Activated naive CD4-positive, alpha-beta T cell treated with anti-CD3 and anti-CD28 coated beads, Interleukin-2, amount 50 U/mL, for 72 hours (primary cell): ENCODE measurements around the gene MADCAM1. TPM values are rescaled to one million over a fixed set of nuclear protein-coding genes. Genes with fewer than 3 reads are reported as not detected.

Source experiments
- ATAC-seq, 2 donors: fragments of 150-1000 bp; cut with Tn5 transposase; 2 replicates each; pipeline ENCODE4 v1.10.0; 2021; ENCODE audit warnings: mild to moderate bottlenecking in 2 of 2, moderate library complexity in 2 of 2
- DNase-seq, 2 donors: peaks; one replicate each; pipeline ENCODE4 v3.0.0; 2021 to 2022; ENCODE audit warnings: low spot score in 2 of 2
- H3K27ac Mint-ChIP-seq, 2 donors: one replicate each; pipeline ENCODE4 v1.8.0; 2022; ENCODE audit warnings: mild to moderate bottlenecking in 2 of 2, mixed read lengths in 2 of 2
- H3K36me3 Mint-ChIP-seq, 2 donors: one replicate each; pipeline ENCODE4 v1.8.0; 2022; ENCODE audit warnings: mixed read lengths in 2 of 2
- H3K9me3 Mint-ChIP-seq, 2 donors: one replicate each; pipeline ENCODE4 v1.8.0; 2022; ENCODE audit warnings: mixed read lengths in 2 of 2
- total RNA-seq, 2 donors: library from RNA; stranded (reverse); gene quantifications; one replicate each; pipeline ENCODE4 v1.2.3, GENCODE V29; 2022

Gene MADCAM1
- total RNA-seq, 2 donors from 2014 or later, result 0.25 to 0.47 TPM

DNA sequence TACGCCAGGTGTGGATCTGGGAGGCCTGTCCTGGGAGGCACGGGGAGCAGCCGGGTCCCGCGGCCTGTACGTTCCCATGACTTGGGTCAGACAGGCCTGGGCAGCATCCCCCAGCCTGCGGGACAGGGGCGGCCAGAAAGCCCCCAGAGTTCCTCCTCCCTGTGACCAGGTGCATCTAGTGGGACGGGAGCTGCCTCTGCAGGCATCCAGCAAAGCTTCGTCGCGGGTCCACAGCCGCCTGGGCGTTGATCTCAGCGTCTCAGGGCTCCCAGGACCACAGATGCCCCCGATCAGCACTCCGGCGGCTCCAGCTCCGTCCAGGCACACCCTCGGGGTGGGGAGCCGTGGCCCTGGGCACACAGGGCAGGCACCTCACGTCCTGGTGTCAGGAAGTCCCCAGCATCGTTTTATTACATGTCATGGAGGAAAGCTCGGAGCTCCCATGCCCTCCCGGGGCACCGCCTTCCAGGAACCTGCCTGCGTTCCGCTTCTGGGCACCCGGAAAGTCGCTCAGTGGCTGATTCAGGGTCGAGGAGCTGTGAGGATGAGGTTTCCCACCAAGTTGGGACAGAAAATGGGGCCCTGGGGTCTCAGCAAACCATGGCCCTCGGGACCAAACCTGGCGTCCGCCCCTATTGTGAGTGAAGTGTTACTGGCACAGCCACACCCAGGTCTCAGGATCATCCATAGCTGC, 46.0 kb downstream of the MADCAM1 start:
- ATAC-seq (no peak), DNase-seq (no peak)
- Mint-ChIP-seq H3K36me3 (peaks cover 0 to 5% of the 10 kb centered on the region in 2 donors), H3K27ac (peak overlapping the region in 1 of 2 donors; percentile 91), H3K9me3 (no peaks in the 10 kb centered on the region)

DNA sequence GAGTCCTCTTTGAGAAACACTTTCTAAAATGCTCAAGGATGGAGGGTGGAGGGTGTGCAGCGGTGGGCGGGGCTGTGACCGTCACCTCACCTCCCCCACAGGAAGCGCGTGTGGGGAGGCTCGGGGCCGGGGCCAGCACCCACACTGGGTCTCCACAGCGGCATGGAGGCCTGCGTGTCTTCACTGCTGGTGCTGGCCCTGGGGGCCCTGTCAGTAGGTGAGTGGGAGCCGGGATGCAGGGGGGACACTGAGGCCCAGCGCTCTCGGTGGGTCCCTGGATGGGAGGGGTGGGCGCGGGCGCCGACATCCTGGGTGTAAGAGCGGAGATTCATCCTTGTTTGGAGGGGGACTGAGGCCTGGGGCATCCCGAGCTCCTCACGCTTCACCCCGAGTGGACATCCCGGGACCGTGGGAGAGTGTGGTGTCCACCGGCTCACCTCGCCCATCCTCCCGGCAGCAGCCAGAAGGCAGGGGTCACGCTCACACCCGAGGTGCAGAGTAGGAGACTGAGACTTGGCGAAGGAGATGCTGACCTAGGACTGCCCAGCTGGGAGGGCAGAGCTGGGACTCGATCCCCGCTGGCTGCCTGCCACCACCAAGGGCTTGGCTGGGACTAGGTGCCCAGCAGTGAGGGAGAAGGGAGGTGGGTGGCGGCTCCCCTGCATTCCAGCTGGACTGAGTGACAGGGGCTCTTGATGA, 47.8 kb downstream of the MADCAM1 start, which contains the start of gene GZMM:
Gene GZMM (plus strand): TSS at position 144 of the 699 bp plus-strand sequence. CDS start 19 bp downstream, at position 163.
- DNase-seq (peak; percentile 68 to 77), ATAC-seq (peak; percentile 93 to 94)
- Mint-ChIP-seq H3K36me3 (peaks cover 0 to 5% of the 10 kb centered on the region in 2 donors), H3K27ac (peak within 1 kb of the TSS; percentile 91 to 96), H3K9me3 (no peaks in the 10 kb centered on the region)

DNA sequence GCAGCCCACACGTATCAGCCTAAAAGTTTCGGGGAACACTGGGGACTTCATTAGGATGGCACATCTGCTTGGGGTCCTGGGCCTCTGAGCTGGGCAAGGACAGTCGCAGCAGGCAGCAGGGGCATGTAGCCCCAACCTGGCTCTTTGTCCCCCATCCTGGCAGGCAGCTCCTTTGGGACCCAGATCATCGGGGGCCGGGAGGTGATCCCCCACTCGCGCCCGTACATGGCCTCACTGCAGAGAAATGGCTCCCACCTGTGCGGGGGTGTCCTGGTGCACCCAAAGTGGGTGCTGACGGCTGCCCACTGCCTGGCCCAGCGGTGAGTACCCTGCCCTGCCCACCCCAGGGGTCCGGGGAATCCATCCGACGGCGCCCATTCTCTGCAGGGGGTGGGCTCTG, 50.8 kb downstream of the MADCAM1 start:
- ATAC-seq (no peak), DNase-seq (no peak)
- Mint-ChIP-seq H3K27ac (no peak overlapping the region), H3K9me3 (no peaks in the 10 kb centered on the region), H3K36me3 (peaks cover 0 to 5% of the 10 kb centered on the region in 2 donors)

DNA sequence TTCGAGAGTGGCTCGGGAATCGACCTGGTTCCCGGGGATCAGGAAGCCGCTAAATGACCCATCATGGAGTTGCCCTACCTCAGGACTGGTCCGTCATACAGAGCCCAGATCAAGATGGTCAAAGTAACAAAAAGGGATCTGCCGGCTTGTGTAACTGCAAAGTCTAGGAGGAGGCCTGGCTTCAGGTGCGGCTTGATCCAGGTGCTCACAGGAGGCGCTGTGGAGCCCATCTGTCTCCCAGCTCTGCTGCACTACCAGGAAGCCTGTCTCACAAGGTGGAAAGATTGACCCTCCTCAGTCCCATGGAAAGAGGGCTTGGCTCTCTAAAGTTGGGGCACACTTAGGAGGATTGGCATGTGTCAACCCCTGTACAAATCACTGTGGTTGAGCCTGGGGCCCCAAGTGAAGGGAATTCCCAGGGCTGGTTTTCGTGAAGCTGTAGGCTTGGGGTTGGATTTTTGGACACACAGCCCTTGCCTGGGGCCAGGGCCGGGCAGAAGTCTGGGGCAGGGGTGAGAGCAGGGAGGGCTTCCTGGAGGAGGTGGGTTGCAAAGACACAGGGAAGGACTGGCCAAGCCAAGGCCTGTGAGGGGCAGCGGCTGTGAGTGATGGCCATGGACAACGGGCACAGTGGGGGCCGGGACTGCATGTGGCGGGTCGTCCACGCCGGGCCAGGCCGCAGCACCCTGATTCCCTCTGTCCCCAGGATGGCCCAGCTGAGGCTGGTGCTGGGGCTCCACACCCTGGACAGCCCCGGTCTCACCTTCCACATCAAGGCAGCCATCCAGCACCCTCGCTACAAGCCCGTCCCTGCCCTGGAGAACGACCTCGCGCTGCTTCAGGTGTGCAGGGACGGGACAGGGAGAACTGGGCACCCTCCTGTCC, 51.8 kb downstream of the MADCAM1 start:
- Mint-ChIP-seq H3K36me3 (peaks cover 0 to 5% of the 10 kb centered on the region in 2 donors), H3K9me3 (no peaks in the 10 kb centered on the region), H3K27ac (peak overlapping the region in 1 of 2 donors; percentile 20)
- no peak for DNase-seq
- ATAC-seq, result no peak

DNA sequence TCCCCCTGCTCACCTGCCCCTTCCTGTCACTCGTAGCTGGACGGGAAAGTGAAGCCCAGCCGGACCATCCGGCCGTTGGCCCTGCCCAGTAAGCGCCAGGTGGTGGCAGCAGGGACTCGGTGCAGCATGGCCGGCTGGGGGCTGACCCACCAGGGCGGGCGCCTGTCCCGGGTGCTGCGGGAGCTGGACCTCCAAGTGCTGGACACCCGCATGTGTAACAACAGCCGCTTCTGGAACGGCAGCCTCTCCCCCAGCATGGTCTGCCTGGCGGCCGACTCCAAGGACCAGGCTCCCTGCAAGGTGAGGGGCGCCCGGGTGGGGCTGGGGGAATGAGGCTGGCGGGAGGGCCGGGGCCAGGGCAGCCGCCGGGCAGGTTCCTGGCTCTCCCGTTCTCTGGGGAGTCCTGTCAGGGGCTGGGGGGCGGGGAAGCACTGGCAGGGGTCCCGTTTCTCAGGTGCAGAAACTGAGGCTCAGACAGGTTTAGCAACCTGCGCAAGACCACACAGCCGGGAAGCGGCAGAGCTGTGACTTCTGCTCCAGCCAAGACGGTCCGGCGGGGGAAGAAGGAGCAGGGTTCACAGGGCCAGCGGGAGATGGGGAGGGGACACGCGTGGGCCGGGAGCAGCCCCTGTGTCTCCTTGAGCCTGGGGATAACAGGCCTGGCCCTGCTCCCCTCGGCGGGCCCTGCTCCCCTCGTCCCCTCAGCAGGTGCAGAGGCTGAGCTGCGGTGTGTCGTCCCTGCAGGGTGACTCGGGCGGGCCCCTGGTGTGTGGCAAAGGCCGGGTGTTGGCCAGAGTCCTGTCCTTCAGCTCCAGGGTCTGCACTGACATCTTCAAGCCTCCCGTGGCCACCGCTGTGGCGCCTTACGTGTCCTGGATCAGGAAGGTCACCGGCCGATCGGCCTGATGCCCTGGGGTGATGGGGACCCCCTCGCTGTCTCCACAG, 52.9 kb downstream of the MADCAM1 start:
- no peak overlapping the region for H3K27ac Mint-ChIP-seq
- peaks cover 0 to 2% of the 10 kb centered on the region in 2 donors for H3K36me3 Mint-ChIP-seq
- no peaks in the 10 kb centered on the region for H3K9me3 Mint-ChIP-seq
- ATAC-seq, result no peak
- no peak for DNase-seq

DNA sequence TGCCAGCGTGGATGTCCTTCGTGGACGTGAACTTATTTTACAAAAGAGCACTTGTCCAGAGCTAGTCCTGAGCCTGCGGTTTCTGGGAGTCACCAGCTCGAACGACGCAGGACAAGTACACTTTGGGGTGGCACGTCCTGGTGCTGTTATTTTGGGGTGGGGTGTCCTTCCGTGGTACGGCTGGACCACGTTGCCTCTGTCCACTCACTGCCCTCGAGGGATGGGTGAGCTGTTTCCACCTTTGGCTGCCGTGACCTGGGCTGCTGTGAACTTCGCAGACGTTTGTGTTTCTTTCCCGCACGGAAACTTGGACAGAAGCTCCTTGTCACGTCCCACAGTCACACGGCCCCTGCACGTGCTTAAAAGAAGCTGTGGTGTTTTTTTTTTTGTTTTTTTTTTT, 58.5 kb downstream of the MADCAM1 start:
- no peaks in the 10 kb centered on the region for H3K9me3 Mint-ChIP-seq
- H3K27ac Mint-ChIP-seq, result no peak overlapping the region
- no peak for ATAC-seq
- DNase-seq, result no peak
- H3K36me3 Mint-ChIP-seq, result no peaks in the 10 kb centered on the region

Other genes with a start within 250 kb of the MADCAM1 start
- gene PLPP2, start 205.1 kb upstream of the MADCAM1 start, total RNA-seq, result under 1 TPM; 0.87 to 0.95 TPM
- gene MIER2, start 151.7 kb upstream of the MADCAM1 start, total RNA-seq, result 10 to 100 TPM; 22.8 to 34.3 TPM
- under 1 TPM in 1 of 2 donors, not detected in 1; 0.54 TPM for gene C2CD4C, start 87.3 kb upstream of the MADCAM1 start, total RNA-seq
- gene SHC2, start 35.5 kb upstream of the MADCAM1 start, total RNA-seq, result not detected
- gene TPGS1, start 11.0 kb downstream of the MADCAM1 start, total RNA-seq, result 10 to 100 TPM in 1 of 2 donors, 1 to 10 TPM in 1; 5.9 to 10.2 TPM
- 10 to 100 TPM; 46.3 to 59.6 TPM for gene CDC34, start 35.3 kb downstream of the MADCAM1 start, total RNA-seq
- gene GZMM, start 47.6 kb downstream of the MADCAM1 start, total RNA-seq, result 10 to 100 TPM; 14.1 to 52.7 TPM
- gene BSG, start 76.1 kb downstream of the MADCAM1 start, total RNA-seq, result 100 to 1,000 TPM; 170 to 194 TPM
- under 1 TPM; 0.41 to 0.58 TPM for gene HCN2, start 93.4 kb downstream of the MADCAM1 start, total RNA-seq
- gene POLRMT, start 137.1 kb downstream of the MADCAM1 start, total RNA-seq, result 10 to 100 TPM; 47.0 to 57.7 TPM
- not detected for gene FGF22, start 143.4 kb downstream of the MADCAM1 start, total RNA-seq
- 10 to 100 TPM; 69.6 to 98.7 TPM for gene RNF126, start 166.7 kb downstream of the MADCAM1 start, total RNA-seq
- gene FSTL3, start 179.9 kb downstream of the MADCAM1 start, total RNA-seq, result 10 to 100 TPM in 1 of 2 donors, 1 to 10 TPM in 1; 4.1 to 10.1 TPM
- gene PRSS57, start 199.0 kb downstream of the MADCAM1 start, total RNA-seq, result not detected
- gene PALM, start 212.4 kb downstream of the MADCAM1 start, total RNA-seq, result under 1 TPM in 1 of 2 donors, not detected in 1; 0.66 TPM